ENCODE measurements around the gene HGD.
"Not testable (repeated sequence)": the region's sequence is repeated elsewhere in the genome, so short reads cannot be mapped to it uniquely, and the experiment has no call there.

HGD gene

DNA sequence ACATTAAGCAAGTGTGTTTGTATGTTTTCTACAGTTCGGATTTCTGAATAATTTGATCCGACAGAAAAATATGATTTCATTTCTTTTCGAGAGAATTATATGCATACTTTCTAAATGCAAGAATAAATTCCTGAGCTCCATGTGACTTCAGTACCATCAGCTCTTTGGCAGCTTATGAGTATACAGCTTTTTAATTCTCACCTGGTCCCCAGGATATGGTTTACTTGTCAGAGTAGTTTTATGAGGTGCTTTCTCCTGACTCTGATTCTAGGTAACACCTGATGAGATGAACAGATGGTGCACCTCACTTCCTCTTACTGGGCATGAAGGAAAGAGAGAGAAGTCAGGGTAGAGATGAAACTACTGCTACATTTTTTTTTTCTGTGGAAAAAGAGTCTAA, 3.1 kb downstream of the HGD start:
- no peak for DNase-seq

DNA sequence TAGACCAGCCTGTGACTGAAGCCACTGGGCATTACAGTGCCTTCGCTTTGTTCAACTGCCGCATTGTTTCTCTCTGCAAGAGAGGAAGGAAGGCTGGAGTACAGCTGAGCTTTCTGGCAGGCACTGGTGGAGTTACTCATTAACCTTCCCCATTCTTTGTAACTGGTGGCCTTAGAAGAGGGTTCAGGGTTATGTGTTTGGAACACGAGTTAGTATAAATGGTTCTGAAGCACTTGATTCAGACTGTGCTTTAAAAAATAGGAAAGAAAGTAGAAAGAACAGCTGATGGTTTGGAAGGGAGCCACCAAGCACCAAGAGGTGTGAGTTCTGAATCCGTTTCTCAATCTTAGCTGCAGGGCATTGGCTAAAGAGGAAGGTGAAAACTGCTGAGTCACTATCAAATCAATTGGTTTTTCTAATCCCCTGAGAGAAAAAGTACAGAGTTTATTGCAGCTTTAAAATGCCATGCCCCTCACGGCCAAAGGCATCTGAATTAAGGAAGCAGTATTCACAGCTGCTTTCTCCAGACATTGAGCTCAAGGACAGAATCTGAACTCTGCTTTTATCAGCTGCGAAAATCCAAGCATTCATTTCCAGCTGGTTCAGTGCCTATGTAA, 3.6 kb downstream of the HGD start:
- no peak for DNase-seq

DNA sequence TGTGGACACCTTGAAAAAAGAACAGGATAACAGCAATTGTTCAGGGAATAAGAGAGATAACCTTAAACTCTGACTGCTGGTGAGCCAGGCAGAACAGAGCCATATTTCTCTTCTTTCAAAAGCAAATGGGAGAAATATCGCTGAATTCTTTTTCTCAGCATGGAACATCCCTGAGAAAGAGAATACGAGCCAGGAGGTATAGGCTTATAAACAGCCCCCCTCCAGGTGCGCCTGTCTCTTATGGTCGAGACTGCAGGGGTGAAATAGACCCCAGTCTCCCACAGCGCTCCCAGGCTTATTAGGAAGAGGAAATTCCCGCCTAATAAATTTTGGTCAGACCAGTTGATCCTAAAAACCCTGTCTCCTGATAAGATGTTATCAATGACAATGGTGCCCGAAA, 4.8 kb downstream of the HGD start:
- DNase-seq: not testable (repeated sequence)

DNA sequence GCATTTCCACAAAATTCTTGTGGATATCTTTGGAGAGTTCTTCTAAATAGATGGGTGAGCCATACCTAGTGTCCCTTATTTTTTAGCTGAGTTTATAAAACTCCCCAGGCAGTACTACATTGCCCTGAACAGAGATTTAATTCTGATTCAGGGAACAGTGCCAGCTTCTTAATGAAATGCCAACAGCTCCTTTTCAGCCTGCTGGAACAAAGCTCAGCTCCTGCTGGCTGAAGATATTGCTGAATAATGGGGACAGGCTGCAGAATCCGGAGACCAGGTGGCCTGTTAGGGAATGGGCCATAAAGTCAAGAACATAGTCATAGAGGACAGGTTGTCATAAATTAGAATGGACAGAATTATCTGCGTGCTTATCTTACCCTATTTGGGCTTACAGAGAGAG, 8.9 kb downstream of the HGD start:
- DNase-seq: no peak

DNA sequence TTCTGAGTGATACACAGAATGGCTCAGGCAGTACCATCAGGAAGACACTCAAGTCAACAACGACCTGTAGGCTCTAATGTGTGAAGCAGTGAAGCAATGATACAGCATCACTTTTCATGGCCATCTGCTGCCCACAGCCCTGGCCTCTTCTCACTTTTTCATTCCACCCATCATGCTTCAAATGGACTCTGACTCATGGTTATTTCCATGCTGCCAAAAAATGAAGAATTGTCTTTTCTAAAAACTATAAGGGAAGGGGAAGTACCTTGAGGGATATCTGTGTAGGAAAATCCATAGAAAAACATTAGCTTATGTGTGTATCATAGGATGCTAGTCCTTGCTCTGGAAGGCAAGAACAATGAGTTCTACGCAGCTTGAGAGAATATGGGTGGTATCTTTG, 11.5 kb downstream of the HGD start:
- DNase-seq: no peak

DNA sequence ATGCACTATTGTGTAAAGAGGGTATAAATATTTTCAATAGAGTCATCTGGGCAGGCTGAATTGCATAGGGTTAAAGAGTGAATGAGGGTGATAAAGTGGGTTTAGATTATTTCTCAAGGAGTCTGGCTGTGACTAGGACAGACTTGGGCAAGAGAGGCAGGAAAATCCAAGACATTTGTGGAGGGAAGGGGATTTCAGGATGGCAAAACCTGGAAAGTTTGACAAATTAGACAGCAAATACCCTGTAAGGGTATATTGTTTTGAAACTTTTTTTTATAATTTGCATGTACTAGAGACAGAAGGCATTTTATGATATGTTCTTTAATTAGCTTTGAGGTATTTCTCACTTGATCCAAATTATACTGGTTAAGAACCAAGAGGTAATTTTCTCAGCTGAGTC, 17.1 kb downstream of the HGD start:
- no peak for DNase-seq

DNA sequence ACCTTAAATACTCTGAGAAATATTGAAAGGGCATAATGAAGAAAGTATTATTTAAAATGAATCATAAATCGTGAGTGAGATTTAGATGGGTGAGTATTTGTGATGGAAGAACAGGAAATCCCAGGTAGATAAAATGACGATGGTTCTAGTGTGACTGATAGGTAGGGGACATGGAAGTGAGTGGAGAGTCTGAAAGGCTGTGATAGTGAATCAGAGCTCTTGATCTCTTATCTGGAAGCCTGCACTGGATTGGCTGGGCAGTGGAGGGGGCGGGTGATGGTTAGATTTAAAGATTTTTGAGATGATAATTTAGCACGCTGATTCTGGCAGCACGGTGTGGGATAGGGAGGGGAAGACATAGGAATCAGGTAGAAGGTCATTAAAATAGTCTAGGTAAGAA, 20.1 kb downstream of the HGD start:
- no peak for DNase-seq

DNA sequence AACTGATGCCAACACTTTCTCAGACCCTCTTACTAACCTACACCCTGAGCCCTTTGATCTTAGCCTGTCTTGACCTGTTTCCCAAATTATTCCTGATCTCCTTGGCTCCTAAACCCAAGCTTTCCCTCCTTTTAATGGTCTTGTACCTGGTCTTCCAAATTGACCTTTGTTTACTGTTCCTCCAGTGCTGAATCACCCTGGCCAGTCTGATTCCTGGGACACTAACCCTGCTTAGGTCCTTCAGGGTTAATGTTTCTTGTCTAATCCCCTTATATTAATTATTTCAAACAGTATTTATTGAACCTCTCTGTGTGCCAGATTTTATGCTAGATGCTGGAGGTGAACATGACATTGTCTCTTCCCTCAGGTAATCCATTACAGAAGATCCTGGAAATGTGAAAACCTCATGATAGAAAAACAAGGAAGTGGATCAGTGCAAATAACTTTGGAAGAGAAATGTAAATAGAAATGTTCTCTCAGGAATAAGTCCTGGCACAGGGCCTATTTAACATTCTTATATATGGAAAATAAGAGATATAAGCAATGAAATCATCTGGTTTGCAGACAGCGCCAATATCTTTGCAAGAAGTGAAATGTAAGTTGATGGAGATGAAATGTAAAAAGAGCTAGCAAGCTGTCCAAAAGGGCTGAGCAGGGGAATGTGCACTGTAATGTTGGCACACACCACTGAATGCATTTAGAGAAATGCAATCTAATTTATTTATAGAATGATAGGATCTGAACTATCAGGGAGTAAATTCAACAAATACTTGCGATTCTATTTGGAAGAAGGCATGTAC, 20.7 kb downstream of the HGD start:
- no peak for DNase-seq

DNA sequence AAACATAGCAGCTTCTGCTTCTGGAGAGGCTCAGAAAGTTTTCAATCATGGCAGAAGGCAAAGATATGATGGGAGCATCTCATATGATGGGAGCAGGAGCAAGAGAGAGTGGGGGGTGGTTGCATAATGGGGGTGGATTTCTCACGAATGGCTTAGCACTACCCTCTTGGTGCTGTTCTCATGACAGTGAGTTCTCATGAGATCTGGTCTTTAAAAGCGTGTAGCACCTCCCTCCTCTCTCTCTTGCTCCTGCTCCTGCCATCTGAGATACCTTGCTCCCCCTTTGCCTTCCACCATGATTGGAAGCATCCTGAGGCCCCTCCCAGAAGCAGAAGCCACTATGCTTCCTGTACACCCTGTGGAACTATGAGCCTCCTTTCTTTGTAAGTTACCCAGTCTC, 22.2 kb downstream of the HGD start:
- DNase-seq: no peak

DNA sequence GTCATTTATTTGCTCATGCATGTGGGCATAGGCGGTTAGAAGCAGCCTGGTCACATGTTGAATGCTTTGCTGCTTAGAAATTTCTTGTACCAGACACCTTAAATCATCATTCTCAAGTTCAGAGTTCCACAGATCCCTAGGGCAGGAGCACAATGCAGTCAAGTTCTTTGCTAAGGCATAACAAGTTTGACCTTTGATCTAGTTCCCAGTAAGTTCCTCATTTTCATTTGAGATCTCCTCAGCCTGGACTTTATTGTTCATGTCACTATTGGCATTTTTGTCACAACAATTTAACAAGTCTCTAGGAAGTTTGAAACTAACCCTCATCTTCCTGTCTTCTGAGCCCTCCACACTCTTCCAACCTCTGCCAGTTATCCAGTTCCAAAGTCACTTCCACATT, 22.8 kb downstream of the HGD start:
- DNase-seq: no peak

DNA sequence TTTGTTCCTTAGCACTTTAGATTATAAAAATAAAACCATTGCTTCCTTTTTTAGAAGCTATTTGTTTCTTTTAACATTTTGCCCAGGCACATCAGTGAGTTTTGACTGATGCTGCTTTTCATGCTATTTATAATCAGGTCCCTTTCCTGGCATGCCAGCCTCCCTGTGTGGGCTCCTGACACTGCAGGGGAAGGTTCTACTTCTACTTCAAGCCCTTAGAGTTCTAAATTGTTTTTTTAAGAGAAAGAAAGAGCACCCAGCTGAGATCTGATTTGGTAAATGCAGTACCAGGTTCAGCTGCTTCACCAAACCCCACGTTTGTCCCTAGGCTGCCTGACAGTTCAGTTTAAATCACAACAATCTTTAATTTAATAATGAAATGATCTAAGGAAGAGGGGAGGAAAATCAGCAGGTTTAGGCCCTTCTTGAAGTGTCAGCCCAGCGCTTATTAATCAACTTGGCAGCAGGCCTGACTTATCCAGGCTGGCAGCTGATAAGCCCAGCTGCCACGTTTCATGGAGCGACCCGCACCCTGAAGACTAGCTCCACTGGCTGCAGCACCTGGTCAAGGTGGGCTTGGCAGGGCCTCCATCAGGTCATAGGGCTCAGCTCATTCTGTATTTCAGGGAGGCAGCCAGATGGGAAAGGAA, 29.0 kb downstream of the HGD start:
- no peak for DNase-seq

DNA sequence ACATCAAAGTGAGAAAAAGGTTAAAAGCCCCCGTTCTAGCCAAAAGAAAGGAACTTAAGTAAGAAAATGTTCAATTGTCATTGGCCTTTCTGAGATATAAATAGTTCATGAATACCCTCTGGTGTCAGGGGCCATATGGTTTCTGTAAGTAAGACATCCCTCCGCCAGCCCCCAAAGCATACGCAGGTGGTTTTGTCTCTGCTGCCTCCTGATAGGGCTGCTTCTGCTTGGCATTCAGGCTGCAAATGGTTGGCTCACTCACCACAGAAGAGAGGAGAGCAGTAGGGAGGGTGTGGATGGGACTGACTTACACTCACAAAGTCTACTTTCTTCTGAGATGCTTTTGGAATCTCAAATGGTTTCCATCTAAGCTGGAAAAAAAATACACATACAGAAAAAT, 29.8 kb downstream of the HGD start:
- DNase-seq: no peak

DNA sequence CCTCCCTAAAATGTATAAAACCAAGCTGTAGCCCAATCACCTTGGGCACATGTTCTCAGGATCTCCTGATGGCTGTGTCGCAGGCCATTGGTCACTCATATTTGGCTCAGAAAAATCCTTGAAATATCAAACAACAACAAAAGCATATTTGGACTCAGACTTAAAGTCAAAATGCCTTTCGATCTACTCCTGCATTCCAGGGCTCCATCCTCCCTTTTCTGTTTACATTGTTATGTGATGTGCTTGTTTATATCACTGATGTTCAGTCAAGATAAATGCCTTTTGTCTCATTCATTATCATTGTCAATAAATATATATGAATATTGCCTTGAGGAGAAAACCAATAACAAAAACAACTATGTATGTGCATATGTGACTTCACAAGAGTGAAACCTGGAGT, 31.7 kb downstream of the HGD start:
- no peak for DNase-seq

DNA sequence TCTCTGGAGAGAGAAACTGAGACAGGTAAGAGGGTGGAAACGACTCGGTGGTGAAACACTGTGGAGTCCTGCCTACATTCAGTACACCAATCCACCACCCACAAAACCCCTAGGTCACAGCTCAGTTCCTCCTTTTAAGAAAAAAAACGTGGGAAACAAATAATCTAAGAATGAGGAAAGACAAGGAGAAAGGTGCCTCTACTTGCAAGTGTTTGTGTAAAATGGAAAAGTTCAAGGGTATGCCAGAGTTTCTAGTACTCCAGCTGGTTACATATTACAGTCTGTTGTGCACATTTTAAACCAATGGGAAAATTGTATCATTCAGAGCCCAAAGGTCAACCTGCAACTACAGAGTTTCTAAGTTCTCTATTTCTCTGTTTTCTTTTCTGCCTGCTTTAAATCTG, 32.2 kb downstream of the HGD start:
- DNase-seq: no peak

DNA sequence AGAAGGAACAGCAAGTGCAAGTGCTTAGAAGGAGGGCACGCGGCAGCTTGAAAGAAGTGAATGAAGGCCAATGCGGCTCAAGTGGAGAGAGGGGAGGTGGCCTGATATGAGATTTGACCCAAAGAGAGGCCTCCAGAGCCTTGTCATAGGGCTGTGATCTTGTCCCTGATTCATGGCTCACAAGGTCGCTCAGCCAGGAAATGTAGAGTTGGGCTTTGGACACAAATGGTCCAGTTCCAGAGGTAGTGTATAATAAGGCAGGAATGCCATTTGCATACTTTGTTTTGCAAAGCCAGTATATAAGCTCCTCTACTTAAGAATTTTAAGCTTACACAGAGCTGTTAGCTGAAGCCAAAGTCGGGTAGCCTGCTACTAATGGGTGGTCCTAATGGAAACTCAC, 33.7 kb downstream of the HGD start:
- DNase-seq: no peak

DNA sequence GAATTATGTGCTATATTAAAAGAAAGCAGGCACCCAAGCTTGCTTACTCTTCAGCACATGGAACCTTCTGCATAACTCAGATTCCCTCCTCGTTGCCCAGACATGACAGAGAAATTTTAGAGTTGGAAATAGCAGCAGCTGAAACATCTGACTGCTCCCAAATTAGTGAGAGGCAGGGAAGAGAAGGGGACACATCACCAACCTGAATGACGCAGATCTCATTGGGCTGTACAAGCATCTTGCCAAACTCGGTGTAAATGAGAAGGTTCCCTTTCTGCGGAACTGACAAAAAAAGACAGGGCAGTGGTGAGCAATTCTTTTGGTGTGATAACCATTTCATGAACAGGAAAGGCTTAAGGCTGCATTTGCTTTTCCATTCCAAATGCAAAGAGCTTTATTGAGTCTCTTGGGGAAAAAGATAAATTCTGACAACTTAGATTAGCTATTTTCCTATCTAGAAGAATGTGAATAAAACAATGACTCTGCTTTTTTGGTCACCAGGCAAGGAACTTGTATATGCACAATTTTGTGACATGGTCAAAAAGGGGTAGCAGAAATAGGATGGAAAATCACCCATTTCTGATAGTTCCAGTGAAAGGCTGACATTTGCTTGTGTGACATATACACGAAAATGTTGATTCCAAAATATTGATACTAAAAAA, 35.1 kb downstream of the HGD start:
- DNase-seq: no peak

DNA sequence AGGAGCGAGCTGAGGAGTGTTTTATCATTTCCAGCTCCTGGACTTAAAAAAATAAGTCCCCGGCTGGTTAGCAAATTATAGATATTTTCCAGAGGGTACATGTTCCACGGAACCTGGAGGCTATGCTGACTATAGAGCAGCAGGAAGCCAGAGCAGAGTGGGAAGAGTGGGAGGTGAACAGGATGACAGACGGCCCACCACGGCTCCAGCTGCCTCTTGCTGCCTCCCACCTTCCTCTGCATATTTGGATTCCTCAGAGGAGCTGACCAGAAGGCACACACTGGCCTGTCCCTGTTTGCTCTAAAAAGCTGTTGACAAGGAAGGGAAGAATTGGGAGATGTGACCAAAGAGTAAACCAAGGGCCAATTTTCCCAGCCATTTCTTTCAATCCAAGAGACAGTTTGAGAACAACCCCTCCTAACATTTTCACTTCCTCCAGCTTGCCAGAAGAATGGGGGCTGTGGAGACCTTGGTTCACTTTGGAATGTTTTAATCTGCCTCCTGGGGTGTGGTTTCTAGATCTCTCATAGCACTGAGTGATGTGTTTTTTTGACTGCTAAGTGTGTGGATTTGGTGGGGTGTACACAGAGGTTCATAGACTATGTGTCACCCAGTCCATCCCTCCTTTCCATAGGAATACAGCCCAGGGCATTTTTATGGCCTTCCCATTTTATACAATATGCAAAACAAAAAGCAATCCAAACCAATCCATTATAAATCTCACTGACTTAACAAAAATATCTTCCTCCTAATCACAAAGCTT, 36.8 kb downstream of the HGD start:
- no peak for DNase-seq

DNA sequence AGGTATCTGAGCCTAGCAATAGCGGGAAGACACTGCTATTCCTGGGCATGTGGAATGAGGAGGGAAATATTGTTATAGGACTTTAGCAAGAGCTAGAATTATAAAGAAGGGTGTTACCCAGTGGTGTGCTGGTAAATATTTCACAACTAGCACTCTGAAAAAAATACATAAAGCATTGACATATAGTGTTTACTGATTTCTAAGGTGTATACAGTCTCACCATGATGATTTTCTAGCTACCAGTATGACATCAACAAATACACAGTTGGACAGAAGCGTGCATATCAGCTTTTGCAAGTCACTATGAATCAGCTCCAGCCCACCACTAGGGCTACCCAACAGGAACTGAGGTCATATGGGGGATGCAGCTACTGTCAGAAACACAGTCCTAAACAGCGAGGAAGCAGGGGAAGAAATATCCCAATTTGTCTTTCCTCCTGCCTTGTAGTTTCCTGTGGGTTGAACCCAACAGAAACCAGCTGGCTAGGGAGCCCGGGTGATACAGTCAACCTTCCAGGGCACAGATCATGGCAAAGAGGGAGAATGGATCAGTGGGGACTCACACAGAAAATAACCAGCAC, 39.6 kb downstream of the HGD start:
- DNase-seq: no peak

DNA sequence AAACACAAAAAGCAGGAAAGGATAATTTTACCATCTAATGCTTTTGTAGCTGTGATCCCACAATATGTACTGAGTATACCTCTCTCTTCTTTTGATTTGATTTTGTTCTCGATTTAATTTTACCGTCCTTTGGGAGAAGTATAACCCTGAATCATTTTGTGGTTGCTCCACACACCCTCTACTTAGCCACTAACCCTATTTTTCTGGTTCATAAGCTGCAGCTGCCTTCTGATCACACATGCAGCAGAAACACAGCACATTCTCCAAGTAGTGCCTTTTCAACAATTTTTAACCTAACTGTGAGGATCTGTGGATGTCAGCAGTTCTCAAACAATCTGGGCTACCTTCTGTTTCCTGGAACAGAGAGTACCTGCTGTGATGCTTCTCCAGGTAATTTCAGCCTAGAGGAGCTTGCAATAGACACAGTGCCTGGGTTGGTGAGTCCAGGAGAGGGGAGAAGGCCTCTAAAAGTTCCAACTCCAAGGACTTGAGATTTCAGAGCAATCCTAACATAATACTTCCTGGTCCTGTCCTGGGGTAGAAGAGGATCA, 40.3 kb downstream of the HGD start:
- DNase-seq: no peak

DNA sequence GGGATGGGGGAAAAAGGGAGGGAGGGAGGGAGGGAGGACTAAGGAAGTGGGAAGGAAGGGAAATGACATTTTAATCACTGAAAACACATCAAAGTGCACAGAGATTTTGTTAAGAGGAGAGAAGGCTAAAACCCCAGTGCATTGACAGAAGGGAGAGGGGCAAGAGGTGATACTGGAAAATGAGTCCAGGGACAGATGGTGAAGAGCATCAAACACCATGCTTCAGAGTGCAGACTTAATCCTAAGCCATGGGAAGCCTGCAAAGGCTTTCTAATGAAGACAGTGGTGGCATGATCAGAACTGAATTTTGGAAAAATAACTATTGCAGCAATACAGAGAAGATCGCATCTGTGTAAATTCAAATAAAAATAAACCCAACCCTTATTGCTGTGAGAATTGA, 41.8 kb downstream of the HGD start:
- DNase-seq: no peak

DNA sequence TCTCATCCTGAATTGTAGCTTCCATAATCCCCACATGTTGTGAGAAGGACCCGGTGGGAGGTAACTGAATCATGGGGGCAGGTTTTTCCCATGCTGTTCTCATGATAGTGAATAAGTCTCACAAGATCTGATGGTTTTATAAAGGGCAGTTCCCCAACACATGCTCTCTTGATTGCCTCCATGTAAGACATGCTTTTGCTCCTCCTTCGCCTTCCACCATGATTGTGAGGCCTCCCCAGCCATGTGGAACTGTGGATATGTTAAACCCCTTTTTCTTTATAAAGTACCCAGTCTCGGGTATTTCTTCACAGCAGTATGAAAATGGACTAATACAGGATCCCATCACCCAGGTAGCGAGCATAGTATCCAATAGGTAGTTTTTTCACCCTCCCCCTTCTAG, 43.2 kb downstream of the HGD start:
- DNase-seq: not testable (repeated sequence)

DNA sequence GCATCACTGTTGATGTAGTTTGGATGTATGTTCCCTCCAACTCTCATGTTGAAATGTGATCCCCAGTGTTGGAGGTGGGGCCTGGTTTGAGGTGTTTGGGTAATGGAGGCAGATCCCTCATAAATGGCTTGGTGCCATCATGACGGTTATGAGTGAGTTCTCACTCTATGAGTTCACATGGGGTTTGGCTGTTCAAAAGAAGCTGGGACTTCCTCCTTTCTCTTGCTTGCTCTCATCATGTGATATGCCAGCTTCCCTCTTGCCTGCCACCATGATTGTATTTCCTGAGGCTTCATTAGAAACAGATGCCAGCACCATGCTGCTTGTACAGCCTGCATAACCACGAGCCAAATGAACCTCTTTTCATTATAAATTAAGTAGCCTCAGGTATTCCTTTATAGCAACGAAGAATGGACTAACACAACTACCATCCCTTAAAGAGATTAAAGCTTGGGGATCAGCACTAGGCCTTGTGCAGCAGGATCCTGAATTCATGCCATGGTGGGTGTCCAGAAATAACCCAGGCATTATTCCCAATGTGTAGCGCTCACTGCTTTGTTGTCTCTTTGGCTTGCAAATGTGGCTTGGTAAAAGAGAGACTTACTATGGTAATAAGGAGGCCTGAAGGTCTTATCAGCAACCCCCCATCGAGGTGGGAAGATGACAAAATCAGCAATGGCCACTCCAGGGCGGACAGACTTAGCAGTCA, 44.0 kb downstream of the HGD start:
- no peak for DNase-seq
